DND-41 (cell line): ENCODE data around the gene MATN1.

Experiments used
- ATAC-seq: fragments of 200-7000 bp; cut with Tn5 transposase; 3 replicates; pipeline ENCODE4 v1.9.1; 2021; ENCODE audit warnings: low read depth; ENCODE audit not compliant: insufficient read depth
- DNase-seq: peaks from one replicate; pipeline ENCODE4 v3.0.0-alpha.2; 2020
- H2AFZ ChIP-seq: 2 replicates; pipeline ENCODE4 v1.6.0; 2012; ENCODE audit warnings: low read depth, low read length
- H3K27ac ChIP-seq: 2 replicates; pipeline ENCODE4 v1.5.1; 2012; ENCODE audit warnings: low read length, inconsistent platforms
- H3K27me3 ChIP-seq: fragments of 200-600 bp; sonication (generic); 2 replicates; pipeline ENCODE4 v1.6.0; 2012; ENCODE audit warnings: low read length, mild to moderate bottlenecking, inconsistent platforms; ENCODE audit not compliant: insufficient read depth, poor library complexity
- H3K36me3 ChIP-seq: 2 replicates; pipeline ENCODE4 v1.5.1; 2012; ENCODE audit warnings: low read length, inconsistent platforms; ENCODE audit not compliant: insufficient read depth
- H3K4me1 ChIP-seq: 2 replicates; pipeline ENCODE4 v1.5.1; 2012; ENCODE audit warnings: mild to moderate bottlenecking, low read length; ENCODE audit not compliant: insufficient read depth
- H3K4me2 ChIP-seq: 2 replicates; pipeline ENCODE4 v1.6.0; 2012; ENCODE audit warnings: mild to moderate bottlenecking, moderate library complexity, low read length, inconsistent platforms; ENCODE audit not compliant: insufficient read depth
- H3K4me3 ChIP-seq, 2 experiments: fragments of 200-600 bp in 1 of 2; shearing (Covaris generic) in 1 of 2; 2 replicates each; pipeline ENCODE4 v1.5.1; 2012 to 2016; ENCODE audit warnings: inconsistent platforms in 2 of 2, low read length in 2 of 2, mild to moderate bottlenecking in 2 of 2, low read depth in 1 of 2, moderate library complexity in 1 of 2
- H3K79me2 ChIP-seq: 2 replicates; pipeline ENCODE4 v1.6.0; 2012; ENCODE audit warnings: low read length, inconsistent platforms; ENCODE audit not compliant: insufficient read depth
- H3K9ac ChIP-seq: 2 replicates; pipeline ENCODE4 v1.6.0; 2012; ENCODE audit warnings: low read depth, mild to moderate bottlenecking, inconsistent platforms, low read length, moderate library complexity
- H3K9me3 ChIP-seq: 2 replicates; pipeline ENCODE4 v1.5.1; 2012; ENCODE audit warnings: low read length, moderate library complexity, mild to moderate bottlenecking, inconsistent platforms; ENCODE audit not compliant: insufficient read depth, severe bottlenecking
- H4K20me1 ChIP-seq: 2 replicates; pipeline ENCODE4 v1.6.0; 2012; ENCODE audit warnings: low read length; ENCODE audit not compliant: insufficient read depth
- EZH2 ChIP-seq: IDR thresholded peaks from 3 replicates; pipeline ENCODE4 v1.6.1; 2012; ENCODE audit warnings: borderline replicate concordance, low read depth, mild to moderate bottlenecking, moderate library complexity, low read length, inconsistent platforms; ENCODE audit not compliant: severe bottlenecking
- TF ChIP-seq, protein P1 (sequence below): IDR thresholded peaks from 2 replicates; pipeline ENCODE4 v1.5.1; 2012; ENCODE audit warnings: borderline replicate concordance, low read length, moderate library complexity, mild to moderate bottlenecking; ENCODE audit not compliant: poor library complexity, severe bottlenecking; ENCODE audit errors: extremely low read depth

The MATN1 gene

DNA sequence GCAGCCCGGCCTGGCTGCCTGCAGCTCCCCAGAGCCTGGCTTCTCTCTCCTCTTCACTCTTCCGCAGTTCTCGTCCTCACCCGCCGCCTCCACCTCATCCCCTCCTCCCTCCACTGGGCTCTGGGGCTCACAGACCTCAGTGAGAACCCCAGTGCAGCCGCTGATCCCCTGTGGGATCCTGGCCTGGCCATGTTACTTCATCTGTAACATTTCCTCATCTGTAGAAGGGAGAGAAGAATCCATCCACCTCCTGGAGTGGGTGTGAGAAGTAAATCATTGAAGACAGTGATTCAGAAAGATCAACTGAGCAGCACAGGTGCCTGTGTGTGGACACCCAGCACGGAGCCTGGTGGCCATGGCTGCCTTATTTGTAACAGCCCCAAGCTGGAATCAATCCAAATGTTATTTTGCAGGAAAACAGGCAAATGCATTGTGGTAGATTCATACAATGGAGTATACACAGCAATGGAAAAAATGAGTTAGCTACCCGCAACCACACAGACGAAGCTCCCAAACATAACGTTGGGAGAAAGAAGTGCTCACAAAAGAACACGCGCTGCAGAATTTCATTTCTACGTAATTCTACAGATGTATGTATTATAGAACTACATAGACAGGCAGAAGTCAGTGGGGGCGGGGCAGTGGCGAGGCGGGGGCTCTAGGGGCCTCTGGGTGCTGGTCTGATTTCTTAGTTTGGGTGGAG lies 25.5 kb upstream of the MATN1 start:
- H3K4me1 ChIP-seq: peaks cover 65% of the 10 kb centered on the region
- no peak overlapping the region for H3K4me2 ChIP-seq
- H3K9me3 ChIP-seq: no peaks in the 10 kb centered on the region
- DNase-seq: no peak
- ATAC-seq: no peak
- no peak overlapping the region for H2AFZ ChIP-seq
- peaks cover 13% of the 10 kb centered on the region for H3K79me2 ChIP-seq
- no peaks in the 10 kb centered on the region for H3K27me3 ChIP-seq
- H4K20me1 ChIP-seq: no peaks in the 10 kb centered on the region
- no peak overlapping the region for H3K4me3 ChIP-seq
- H3K27ac ChIP-seq: peak overlapping the region; percentile 56
- TF ChIP-seq EZH2: no peak
- TF ChIP-seq, protein P1, sequence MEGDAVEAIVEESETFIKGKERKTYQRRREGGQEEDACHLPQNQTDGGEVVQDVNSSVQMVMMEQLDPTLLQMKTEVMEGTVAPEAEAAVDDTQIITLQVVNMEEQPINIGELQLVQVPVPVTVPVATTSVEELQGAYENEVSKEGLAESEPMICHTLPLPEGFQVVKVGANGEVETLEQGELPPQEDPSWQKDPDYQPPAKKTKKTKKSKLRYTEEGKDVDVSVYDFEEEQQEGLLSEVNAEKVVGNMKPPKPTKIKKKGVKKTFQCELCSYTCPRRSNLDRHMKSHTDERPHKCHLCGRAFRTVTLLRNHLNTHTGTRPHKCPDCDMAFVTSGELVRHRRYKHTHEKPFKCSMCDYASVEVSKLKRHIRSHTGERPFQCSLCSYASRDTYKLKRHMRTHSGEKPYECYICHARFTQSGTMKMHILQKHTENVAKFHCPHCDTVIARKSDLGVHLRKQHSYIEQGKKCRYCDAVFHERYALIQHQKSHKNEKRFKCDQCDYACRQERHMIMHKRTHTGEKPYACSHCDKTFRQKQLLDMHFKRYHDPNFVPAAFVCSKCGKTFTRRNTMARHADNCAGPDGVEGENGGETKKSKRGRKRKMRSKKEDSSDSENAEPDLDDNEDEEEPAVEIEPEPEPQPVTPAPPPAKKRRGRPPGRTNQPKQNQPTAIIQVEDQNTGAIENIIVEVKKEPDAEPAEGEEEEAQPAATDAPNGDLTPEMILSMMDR: no peak
- no peak overlapping the region; the same call in 1 of the 2 replicates for H3K9ac ChIP-seq
- no peaks in the 10 kb centered on the region for H3K36me3 ChIP-seq

DNA sequence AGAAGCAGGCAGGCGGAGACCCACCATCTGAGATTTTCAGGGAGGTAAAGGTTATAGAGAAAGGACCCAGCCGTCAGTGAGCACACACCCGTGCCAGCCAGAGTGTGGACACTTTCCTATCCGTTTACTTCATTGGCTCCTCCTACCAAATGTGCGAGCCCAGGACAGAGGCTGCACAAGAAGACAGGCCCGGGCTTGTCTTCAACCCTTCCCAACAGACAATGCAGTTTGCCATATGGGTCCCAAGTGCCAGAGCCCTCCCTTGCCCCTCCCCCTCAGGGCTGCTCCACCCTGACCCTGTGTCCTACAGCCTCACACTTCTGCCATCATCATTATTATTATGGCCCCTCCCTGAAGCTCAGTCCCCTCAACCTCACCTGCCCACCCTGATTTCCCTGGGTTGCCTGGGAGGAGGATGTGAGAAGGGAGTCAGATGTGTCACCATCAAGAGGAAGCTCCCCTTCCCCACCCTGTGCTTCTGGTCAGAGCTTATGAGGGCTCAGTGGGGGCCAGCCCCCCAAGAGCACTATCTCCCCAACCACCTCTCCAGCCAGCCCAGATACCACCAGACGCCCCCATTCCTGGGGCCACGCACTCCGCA lies 24.8 kb upstream of the MATN1 start:
- DNase-seq (peak; percentile 21), ATAC-seq (no peak)
- H3K27ac ChIP-seq: peak overlapping the region; percentile 56; the same call in 1 of the 2 replicates
- H3K9ac ChIP-seq: no peak overlapping the region; the same call in 1 of the 2 replicates
- no peaks in the 10 kb centered on the region for H3K9me3 ChIP-seq
- H3K36me3 ChIP-seq: no peaks in the 10 kb centered on the region
- no peak for TF ChIP-seq EZH2
- TF ChIP-seq, protein P1: no peak
- H3K79me2 ChIP-seq: peaks cover 6% of the 10 kb centered on the region; the same call in 1 of the 2 replicates
- H3K4me1 ChIP-seq: peaks cover 71% of the 10 kb centered on the region
- no peak overlapping the region for H2AFZ ChIP-seq
- H3K27me3 ChIP-seq: no peaks in the 10 kb centered on the region
- no peaks in the 10 kb centered on the region for H4K20me1 ChIP-seq
- H3K4me3 ChIP-seq: no peak overlapping the region
- H3K4me2 ChIP-seq: no peak overlapping the region

DNA sequence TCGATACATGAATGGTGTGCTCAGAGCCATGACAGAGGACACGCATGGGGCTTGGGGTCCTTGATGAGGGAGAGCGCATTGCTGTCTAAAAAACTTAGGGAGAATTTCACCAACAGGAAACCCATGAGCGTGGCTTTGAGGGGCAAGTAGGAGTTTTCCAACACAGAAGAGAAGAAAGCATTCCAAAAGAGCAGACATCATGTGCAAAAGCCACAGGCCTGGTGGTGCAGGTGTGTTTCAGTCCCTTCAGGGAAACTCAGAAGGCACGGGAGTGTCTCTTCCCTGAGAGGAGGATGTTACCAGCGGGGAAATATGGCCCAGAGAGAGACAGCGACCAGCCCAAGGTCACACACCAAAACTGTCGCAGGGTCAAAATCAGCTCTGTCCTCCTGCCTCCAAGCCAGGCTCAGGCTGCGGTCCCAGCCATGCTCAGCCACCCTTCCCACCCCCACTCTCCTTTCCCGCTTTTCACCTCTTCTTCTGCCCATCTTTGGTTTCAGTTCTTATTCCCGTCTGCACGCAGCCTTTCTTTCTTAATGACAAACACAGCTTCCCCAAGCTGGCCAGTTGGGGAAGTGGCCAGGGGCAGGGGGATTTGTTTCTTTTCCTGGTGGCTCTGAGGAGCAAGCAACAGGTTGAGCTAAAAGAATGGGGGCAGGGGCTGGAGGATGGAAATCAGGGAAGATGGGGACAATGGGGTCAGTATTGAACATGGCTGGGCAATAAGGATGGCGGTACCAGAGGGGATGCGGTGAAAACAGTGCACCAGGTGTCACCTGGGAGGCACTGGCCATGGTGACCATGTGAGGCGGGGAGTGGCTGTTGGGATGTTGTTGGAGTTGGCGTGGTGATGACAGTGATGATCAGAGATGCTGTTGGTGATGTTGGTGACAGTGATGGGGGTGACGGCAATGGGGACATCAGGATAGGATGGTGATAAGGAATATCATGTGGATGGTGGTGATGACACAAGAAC lies 23.9 kb upstream of the MATN1 start:
- Histone ChIP-seq H3K9me3 (no peaks in the 10 kb centered on the region), H3K36me3 (no peaks in the 10 kb centered on the region), H4K20me1 (peaks cover 3% of the 10 kb centered on the region; the same call in 1 of the 2 replicates), H3K27ac (peak overlapping the region; percentile 21), H3K27me3 (no peaks in the 10 kb centered on the region), H3K4me1 (peaks cover 75% of the 10 kb centered on the region), H3K4me3 (no peak overlapping the region), H2AFZ (no peak overlapping the region), H3K9ac (no peak overlapping the region), H3K79me2 (0 out of 2 replicates have a peak, but pooled peaks cover 3% of the 10 kb centered on the region), H3K4me2 (no peak overlapping the region)
- DNase-seq: no peak
- TF ChIP-seq, protein P1: no peak
- TF ChIP-seq EZH2: no peak
- no peak for ATAC-seq
